HCT116 (cell line): Measurements from ENCODE around the gene BCAR1.
"Not testable (repeated sequence)": the region's sequence is repeated elsewhere in the genome, so short reads cannot be mapped to it uniquely, and the experiment has no call there.

Experiments
- ATF3 ChIP-seq: IDR thresholded peaks from 2 replicates; pipeline ENCODE4 v1.6.1; 2012
- EGR1 ChIP-seq: IDR thresholded peaks from 2 replicates; pipeline ENCODE4 v1.6.1; 2012; ENCODE audit warnings: low read depth
- EZH2phosphoT487 ChIP-seq: fragments of 200-600 bp; IDR thresholded peaks from 2 replicates; pipeline ENCODE4 v1.6.1; 2018; ENCODE audit warnings: antibody characterized with exemption, borderline replicate concordance
- POLR2AphosphoS5 ChIP-seq: IDR thresholded peaks from 2 replicates; pipeline ENCODE4 v1.6.1; 2011; ENCODE audit warnings: mild to moderate bottlenecking, low read depth, low read length, moderate library complexity
- SIN3A ChIP-seq: IDR thresholded peaks from 2 replicates; pipeline ENCODE4 v1.6.1; 2012; ENCODE audit warnings: low read depth
- TF ChIP-seq, protein P1 (sequence below), 3 experiments: fragments of 200-600 bp in 1 of 3; sonication (generic) in 1 of 3; IDR thresholded peaks in 2 of 3; conservative IDR thresholded peaks in 1 of 3; 2 replicates each; pipeline ENCODE4 v1.5.1; 2012 to 2017; ENCODE audit warnings: low read depth in 2 of 3, low read length in 2 of 3, antibody characterized with exemption in 1 of 3, borderline replicate concordance in 1 of 3, control low read depth in 1 of 3, mild to moderate bottlenecking in 1 of 3, mixed read lengths in 1 of 3, mixed run types in 1 of 3, moderate library complexity in 1 of 3; ENCODE audit not compliant: insufficient read depth in 1 of 3
- TF ChIP-seq, protein P2 (sequence below): IDR thresholded peaks from 2 replicates; pipeline ENCODE4 v1.6.1; 2012

GRCh38 chr16:75269358-75269757, 17.9 kb upstream of the BCAR1 start:
- not testable (repeated sequence) for TF ChIP-seq ATF3, POLR2AphosphoS5, EZH2phosphoT487, SIN3A, EGR1
- TF ChIP-seq, protein P1, sequence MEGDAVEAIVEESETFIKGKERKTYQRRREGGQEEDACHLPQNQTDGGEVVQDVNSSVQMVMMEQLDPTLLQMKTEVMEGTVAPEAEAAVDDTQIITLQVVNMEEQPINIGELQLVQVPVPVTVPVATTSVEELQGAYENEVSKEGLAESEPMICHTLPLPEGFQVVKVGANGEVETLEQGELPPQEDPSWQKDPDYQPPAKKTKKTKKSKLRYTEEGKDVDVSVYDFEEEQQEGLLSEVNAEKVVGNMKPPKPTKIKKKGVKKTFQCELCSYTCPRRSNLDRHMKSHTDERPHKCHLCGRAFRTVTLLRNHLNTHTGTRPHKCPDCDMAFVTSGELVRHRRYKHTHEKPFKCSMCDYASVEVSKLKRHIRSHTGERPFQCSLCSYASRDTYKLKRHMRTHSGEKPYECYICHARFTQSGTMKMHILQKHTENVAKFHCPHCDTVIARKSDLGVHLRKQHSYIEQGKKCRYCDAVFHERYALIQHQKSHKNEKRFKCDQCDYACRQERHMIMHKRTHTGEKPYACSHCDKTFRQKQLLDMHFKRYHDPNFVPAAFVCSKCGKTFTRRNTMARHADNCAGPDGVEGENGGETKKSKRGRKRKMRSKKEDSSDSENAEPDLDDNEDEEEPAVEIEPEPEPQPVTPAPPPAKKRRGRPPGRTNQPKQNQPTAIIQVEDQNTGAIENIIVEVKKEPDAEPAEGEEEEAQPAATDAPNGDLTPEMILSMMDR (IDR thresholded peaks at IDR 0.05 in 2 of 3, conservative IDR thresholded peaks at IDR 0.05 in 1 of 3; ENCODE audit: borderline replicate concordance in 1 of 3, insufficient read depth in 1 of 3, low read depth in 2 of 3, low read length in 2 of 3): not testable (repeated sequence)
- TF ChIP-seq, protein P2, sequence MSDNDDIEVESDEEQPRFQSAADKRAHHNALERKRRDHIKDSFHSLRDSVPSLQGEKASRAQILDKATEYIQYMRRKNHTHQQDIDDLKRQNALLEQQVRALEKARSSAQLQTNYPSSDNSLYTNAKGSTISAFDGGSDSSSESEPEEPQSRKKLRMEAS: not testable (repeated sequence)
